Right lobe of liver (tissue), 6 donors: Measurements from ENCODE around the gene KLK8. TPM values are rescaled to one million over a fixed set of nuclear protein-coding genes. Genes with fewer than 3 reads are reported as not detected.
"Not testable (repeated sequence)": the region's sequence is repeated elsewhere in the genome, so short reads cannot be mapped to it uniquely, and the experiment has no call there.

Source experiments
- ATAC-seq, 4 donors: fragments of 200-7000 bp; cut with Tn5 transposase; one replicate each; pipeline ENCODE4 v1.9.1; 2020; ENCODE audit warnings: mild to moderate bottlenecking in 4 of 4, moderate library complexity in 4 of 4
- DNase-seq, 3 donors: peaks; one replicate each; pipeline ENCODE4 v3.0.0-alpha.2; 2020
- H3K27ac ChIP-seq, 3 donors: fragments of 200-600 bp; one replicate each; pipeline ENCODE4 v1.8.0; 2022
- H3K27me3 ChIP-seq, 2 donors: fragments of 200-600 bp; one replicate each; pipeline ENCODE4 v1.8.0; 2022
- H3K36me3 ChIP-seq, 4 donors: fragments of 200-600 bp; sonication (generic) in 1 of 4; one replicate each; pipeline versions ENCODE4 v1.5.1 to v1.8.0; 2017 to 2022; ENCODE audit warnings: control low read depth in 1 of 4
- H3K4me1 ChIP-seq, 4 donors: fragments of 200-600 bp; sonication (generic) in 1 of 4; one replicate each; pipeline versions ENCODE4 v1.5.1 to v1.8.0; 2017 to 2022; ENCODE audit warnings: control low read depth in 1 of 4
- H3K4me3 ChIP-seq, 3 donors: fragments of 200-600 bp; one replicate each; pipeline ENCODE4 v1.8.0; 2022
- H3K9me3 ChIP-seq, 4 donors: fragments of 200-600 bp; sonication (generic) in 1 of 4; one replicate each; pipeline versions ENCODE4 v1.5.1 to v1.8.0; 2017 to 2022; ENCODE audit warnings: control low read depth in 1 of 4
- CTCF ChIP-seq, 4 donors: fragments of 200-600 bp in 3 of 4; fragments of 450-650 bp in 1 of 4; IDR thresholded peaks; one replicate each; pipeline versions ENCODE4 v1.5.1 to v1.8.0; 2016 to 2022; ENCODE audit warnings: antibody characterized with exemption in 4 of 4, mild to moderate bottlenecking in 2 of 4
- POLR2A ChIP-seq: fragments of 450-650 bp; IDR thresholded peaks from one replicate; pipeline ENCODE4 v1.6.1; 2017; ENCODE audit warnings: antibody characterized with exemption, mild to moderate bottlenecking
- WGBS: methylation state at CpG from one replicate; pipeline ENCODE4 v1.1.6; 2018; ENCODE audit warnings: low coverage, low lambda C conversion rate; ENCODE audit not compliant: insufficient coverage; ENCODE audit errors: missing lambda C conversion rate; 5-methylcytosine and 5-hydroxymethylcytosine counted together
- intact Hi-C, 2 donors: fragments of 100-400 bp; cut with DNase I; formaldehyde crosslinking; loops; one replicate each; pipeline versions ENCODE4 v1.11.2 to v1.14.1; 2022
- total RNA-seq, 6 experiments: library from RNA; depleted of rRNA in 2 of 6; stranded (reverse); fragments of >200 nt in 2 of 6; fragmentation: NEBNext Ultra II Directional in 3 of 6; extraction: Animal tissue kit (Norgen Biotek cat#: 25700) in 3 of 6; gene quantifications; one replicate each; pipeline versions ENCODE4 v1.1.0 to v1.2.4, GENCODE V29; 2016 to 2023
- donor health status: DM: no; HTN: yes; CAD: no.
- donor health status: DM: no; HTN: no; CAD: no.
- donor health status: DM: no; HTN: no; CAD: no.
- donor health status: DM: no; HTN: yes; CAD: no.
- donor health status: DM: no; HTN: yes; CAD: no.

KLK8 gene
- total RNA-seq, 6 experiments from 2014 or later = not detected

GRCh38 chr19:50992666-50993035, 8.8 kb downstream of the KLK8 start:
- no peaks in the 10 kb centered on the region for H3K27me3 ChIP-seq
- 39% methylated on average over 2 of the region's 2 CpGs for WGBS
- intact Hi-C loops = no loop called here
- no peak overlapping the region for H3K27ac ChIP-seq
- ATAC-seq (no peak), DNase-seq (no peak)
- H3K9me3 ChIP-seq = no peaks in the 10 kb centered on the region
- H3K36me3 ChIP-seq = no peaks in the 10 kb centered on the region
- no peaks in the 10 kb centered on the region for H3K4me1 ChIP-seq
- H3K4me3 ChIP-seq = no peak overlapping the region
- no peak for TF ChIP-seq POLR2A
- no peak for TF ChIP-seq CTCF (IDR thresholded peaks at IDR 0.05)

GRCh38 chr19:50984416-50984815, 17.0 kb downstream of the KLK8 start:
- DNase-seq, H3K36me3 ChIP-seq, intact Hi-C loops, H3K27ac ChIP-seq, H3K4me1 ChIP-seq, H3K4me3 ChIP-seq, ATAC-seq, H3K9me3 ChIP-seq, H3K27me3 ChIP-seq: not testable (repeated sequence)
- 56% methylated on average over 8 of the region's 14 CpGs for WGBS

GRCh38 chr19:50983625-50984292, 17.6 kb downstream of the KLK8 start, which contains the start of gene KLK7:
Gene KLK7, minus strand, starts transcription at chr19:50983917. Its CDS starts 1,518 bp downstream, at chr19:50982399.
- intact Hi-C loops = no loop called here
- Histone ChIP-seq H3K27ac (no peak within 1 kb of the TSS), H3K9me3 (no peaks in the 10 kb centered on the region), H3K4me3 (no peak within 1 kb of the TSS), H3K36me3 (no peaks in the 10 kb centered on the region), H3K27me3 (no peaks in the 10 kb centered on the region), H3K4me1 (no peaks in the 10 kb centered on the region)
- DNase-seq = no peak
- no peak for ATAC-seq
- WGBS = 23% methylated on average over 11 of the region's 28 CpGs
- TF ChIP-seq CTCF (IDR thresholded peaks at IDR 0.05) (no peak), POLR2A (no peak)

- H3K9me3 ChIP-seq = no peaks in the 10 kb centered on the region
- no peaks in the 10 kb centered on the region for H3K4me1 ChIP-seq
- TF ChIP-seq POLR2A (no peak), CTCF (IDR thresholded peaks at IDR 0.05) (no peak)
- WGBS = no CpG with 5 or more reads among the region's 4 CpGs
- no peaks in the 10 kb centered on the region for H3K27me3 ChIP-seq
- DNase-seq (no peak), ATAC-seq (peak in 1 of 4 donors; percentile 21)
- no peaks in the 10 kb centered on the region for H3K36me3 ChIP-seq
- no peak overlapping the region for H3K4me3 ChIP-seq
- no peak overlapping the region for H3K27ac ChIP-seq
- intact Hi-C loops = no loop called here
Measured at GRCh38 chr19:50982186-50982585, 19.2 kb downstream of the KLK8 start.

- 55% methylated on average over 8 of the region's 11 CpGs for WGBS
- peak in 1 of 4 donors; percentile 31 for ATAC-seq
- no peak for DNase-seq
Measured at GRCh38 chr19:50981587-50982146, 19.7 kb downstream of the KLK8 start.

More at GRCh38 chr19:50981587-50982146, 19.7 kb downstream of the KLK8 start:
- Histone ChIP-seq H3K27me3 (no peaks in the 10 kb centered on the region), H3K4me1 (no peaks in the 10 kb centered on the region), H3K4me3 (no peak overlapping the region), H3K27ac (no peak overlapping the region), H3K36me3 (no peaks in the 10 kb centered on the region), H3K9me3 (no peaks in the 10 kb centered on the region)
- intact Hi-C loops = no loop called here
- TF ChIP-seq CTCF (IDR thresholded peaks at IDR 0.05) (no peak), POLR2A (no peak)
